CD4-positive, alpha-beta T cell treated with Interleukin-4 for 4 hours (primary cell): ENCODE results near the gene REXO4.
A peak's percentile ranks its signal among the peaks of the same experiment; 100 is the strongest.
"Not testable (repeated sequence)": the region's sequence is repeated elsewhere in the genome, so short reads cannot be mapped to it uniquely, and the experiment has no call there.

Source experiments
- DNase-seq: peaks from one replicate; pipeline ENCODE4 v3.0.0-alpha.2; 2020

Gene REXO4, protein sequence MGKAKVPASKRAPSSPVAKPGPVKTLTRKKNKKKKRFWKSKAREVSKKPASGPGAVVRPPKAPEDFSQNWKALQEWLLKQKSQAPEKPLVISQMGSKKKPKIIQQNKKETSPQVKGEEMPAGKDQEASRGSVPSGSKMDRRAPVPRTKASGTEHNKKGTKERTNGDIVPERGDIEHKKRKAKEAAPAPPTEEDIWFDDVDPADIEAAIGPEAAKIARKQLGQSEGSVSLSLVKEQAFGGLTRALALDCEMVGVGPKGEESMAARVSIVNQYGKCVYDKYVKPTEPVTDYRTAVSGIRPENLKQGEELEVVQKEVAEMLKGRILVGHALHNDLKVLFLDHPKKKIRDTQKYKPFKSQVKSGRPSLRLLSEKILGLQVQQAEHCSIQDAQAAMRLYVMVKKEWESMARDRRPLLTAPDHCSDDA

DNA sequence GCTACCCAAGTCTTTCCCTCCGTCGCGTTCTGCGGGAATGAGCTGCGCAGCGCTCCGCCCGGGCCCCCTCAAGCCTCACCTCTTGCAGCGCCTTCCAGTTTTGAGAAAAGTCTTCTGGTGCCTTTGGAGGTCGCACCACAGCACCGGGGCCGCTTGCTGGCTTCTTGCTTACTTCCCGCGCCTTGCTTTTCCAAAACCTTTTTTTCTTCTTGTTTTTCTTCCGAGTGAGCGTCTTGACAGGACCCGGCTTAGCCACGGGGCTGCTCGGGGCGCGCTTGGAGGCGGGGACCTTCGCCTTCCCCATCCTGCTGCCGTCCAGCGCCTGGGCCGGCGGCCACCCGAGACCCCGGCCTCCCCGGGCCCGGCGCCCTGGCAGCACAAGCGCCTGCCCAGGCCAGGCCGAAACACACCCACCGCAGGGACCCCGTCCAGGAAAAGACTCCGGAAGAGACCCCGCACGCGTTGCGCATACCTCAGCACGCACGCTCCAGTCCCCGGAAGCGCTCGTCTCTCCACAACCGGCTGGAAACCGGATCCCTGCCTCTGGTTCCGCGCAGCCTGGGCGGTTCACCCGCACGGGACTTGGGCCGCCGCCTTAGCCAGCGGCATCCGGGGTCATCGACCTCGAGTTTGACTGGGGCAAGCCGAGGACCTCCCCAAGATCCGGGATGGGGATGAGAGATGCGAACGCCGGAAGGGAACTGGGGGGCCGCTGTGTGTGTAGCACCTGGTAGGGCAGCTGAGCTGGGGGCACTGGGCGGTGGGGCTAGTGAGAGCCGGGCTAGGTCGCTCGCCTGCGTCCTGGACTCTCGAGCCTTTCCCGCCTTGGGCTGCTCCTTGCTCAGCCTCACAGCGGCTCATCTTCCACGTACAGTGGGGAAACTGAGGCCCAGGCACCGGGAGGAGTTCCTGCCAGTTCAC, at the start of gene REXO4:
Gene REXO4, minus strand, starts transcription at position 470 of the 921 bp plus-strand sequence. Its CDS starts 166 bp downstream, at position 304.
- DNase-seq = peak; percentile 84

DNA sequence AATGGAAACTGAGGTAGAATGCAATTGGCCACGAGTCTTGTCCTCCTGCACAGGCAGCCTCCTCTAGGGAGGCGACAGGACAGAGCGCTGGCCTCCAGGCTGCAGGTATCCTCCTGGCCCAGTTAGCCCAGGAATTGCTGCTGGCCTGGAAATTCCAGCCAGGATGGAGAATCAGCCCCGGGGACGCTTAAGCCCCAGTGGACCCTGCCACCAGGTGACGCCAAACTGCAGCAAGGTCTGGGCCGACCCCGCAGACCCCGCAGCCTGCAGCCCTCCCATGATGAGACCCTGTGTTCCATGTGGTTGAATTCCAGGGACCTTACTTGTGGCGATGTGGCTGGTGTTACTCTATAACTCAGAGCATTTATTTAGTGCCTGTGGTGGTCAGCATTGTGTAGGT, 49.3 kb upstream of the REXO4 start:
- DNase-seq = no peak

GRCh38 chr9:133465984-133466383, 48.2 kb upstream of the REXO4 start:
- no peak for DNase-seq

DNA sequence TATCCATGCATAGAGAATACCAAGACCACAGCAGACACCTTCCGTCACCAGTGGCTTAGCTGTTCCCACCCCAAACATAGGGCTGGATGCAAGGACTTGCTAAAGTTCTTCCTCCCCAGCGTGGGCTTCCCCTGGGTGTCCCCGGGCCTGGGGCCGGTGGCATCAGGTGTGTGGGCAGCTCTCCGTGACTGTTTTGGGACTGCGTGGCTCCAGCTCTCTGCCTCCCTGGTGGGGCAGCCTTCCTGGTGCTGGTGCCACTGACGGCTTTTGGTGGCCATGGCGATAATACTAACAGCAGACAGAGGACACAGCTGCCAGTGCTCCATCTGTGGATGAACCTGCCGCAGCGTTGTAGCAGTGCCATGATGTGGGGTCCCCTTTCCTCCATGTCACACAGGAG, 46.8 kb upstream of the REXO4 start:
- no peak for DNase-seq

DNA sequence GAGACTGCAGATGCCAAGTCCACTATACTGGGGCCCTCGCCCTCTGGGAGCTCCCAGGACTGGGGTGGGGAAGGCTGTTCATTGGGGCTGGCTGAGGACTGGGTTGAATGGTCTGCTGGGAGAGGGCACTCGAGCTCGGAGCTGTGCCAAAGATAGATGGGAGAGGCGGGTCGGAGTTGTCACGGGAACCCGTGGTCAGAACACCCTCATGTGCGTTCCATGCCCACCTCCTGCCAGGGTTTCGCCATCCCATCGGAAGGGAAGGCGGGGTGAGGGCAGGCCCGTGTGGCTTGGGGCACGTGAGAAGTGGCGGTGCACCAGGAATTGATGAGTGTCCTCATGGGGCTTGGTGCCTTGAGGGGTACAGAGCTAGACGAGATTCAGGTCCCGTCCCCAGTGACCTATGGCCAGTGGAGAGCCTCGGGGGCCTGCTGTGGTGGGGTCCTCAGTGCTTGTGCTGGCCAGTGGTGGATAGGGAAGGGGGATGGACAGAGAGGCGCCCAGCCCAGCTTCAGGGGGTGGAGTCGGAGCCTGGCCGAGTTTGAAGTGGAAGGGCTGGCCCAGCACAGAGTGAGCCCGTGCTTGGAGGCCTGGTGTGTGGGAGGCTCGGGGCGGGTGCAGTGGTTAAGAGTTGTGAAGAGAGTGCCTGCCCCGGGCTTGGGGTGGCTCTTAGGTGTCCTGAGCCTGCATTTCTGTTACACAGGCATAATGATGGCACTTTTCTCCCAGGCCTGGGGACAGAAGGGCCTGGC, 46.2 kb upstream of the REXO4 start:
- no peak for DNase-seq

DNA sequence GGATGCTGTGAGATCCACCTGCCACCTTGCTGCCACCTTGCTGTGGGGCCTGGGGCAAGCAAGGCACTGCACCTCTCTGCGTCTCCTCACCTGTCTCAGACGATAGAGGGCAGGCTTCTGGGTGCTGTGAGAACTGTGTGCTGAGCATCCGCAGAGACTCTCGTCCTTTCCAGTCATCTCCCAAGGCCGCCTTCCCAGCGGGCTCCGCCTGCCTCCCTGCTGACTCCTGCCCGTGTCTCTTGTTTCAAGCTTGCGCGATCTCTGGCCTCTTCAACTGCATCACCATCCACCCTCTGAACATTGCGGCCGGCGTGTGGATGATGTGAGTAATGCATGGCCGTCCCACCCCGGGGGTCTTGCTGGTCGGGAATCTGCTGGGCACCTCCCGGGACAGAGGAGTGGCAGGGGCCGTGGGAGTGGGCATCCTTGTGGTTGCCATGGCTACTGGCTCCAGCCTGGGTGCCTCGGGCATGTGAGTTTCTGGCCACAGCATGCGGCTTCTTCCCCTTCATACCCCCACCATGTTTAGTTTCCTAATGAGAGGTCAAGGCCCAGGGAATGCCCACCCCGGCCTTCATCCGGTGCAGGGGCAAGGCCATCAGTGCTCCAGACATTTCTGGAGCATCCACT, 45.5 kb upstream of the REXO4 start:
- DNase-seq = no peak

DNA sequence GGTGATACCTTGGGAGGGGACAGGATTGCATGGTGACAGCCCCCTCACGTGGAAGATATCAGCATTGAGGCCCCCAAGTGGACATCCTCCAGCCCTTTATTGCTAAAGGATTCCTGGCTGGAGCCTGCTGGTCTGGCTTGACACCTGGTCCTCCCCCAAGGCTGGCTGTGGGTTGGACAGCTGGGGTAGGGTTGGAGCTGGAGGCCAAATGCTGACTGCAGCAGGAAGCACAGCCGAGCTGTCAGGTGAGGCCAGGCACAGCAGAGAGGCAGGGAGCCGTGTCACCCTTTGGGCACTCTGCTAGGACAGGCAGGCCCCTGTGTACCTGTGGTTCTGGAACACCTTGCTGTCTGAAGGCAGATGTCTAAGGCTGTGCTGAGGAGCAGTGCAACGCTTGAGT, 44.2 kb upstream of the REXO4 start:
- no peak for DNase-seq

DNA sequence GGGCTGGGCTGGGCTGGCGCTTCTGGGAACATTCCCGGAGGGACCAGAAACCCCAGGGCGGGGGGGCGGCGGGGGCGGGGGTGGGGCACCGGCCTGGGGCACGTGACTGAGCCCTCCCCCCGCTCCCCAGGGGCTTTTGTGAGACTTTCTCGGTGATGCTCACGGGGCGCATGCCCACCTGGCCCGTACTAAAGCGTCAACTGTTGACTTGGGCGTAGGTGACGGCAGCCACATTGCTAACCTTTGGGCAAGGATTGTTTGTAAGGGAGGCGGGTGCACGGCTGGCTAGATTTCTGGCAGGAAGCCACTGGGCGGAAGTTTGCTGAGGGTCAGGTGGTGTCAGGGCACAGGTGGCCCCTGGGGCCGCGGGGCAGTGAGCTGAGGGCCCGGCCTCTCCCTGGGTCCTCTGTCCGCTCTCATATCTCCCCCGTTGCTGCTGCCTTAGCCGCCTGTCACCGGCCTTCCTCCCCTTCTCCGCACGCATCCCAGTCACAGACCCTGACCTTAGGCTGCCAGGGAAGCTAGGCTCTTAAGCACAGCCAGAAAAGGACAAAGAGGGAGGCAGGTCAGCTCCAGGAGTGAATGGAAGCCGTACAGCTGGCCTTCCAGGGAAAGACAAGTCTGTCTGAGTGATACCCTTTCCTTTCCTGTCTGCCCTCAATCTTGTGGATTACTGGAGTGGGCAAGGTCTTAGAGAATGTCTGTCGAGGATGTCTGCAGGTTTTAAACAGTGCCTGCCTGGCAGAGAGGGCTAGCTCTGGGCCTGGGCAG, 42.8 kb upstream of the REXO4 start:
- peak; percentile 39 for DNase-seq

DNA sequence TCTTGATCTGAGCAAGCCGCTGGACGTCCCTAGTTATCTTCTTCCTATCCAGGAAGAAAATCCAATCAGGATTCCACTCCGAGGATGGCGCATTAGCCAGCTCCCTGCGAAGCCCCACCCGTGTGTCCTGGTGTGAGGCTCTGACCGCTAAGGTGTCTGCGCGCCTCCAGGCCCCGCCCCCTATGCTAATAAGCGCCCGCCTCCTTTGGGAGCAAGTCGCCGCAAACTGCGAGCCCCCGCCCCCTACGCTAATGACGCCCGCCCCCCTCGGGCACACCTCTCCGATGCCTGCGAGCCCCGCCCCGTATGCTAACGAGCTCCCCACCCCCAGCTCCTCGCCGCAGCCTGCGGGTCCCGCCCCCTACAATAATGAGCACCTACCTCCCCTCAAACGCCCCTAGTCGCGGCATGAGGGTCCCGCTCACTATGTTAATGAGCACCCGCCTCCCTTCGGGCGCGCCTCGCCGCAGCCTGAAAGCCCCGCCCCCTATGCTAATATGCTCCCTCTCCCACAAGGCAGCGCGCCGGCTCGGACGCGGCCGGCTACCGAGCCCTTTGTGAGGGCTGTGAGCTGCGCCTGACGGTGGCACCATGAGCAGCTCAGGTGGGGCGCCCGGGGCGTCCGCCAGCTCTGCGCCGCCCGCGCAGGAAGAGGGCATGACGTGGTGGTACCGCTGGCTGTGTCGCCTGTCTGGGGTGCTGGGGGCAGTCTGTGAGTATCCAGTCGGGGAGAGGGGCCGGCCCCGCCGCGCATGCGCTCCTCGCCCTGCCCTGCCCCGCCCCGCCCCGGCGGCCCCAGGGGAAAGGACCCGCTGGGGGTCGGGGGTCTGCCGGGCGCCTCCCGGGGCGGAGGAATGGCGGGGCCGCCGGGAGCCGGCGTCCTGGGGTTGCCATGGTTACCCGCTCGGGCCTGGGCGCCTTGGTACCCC, 41.9 kb upstream of the REXO4 start, which contains the start of gene CACFD1:
Gene CACFD1, plus strand, starts transcription at position 503 of the 929 bp plus-strand sequence. Its CDS starts 89 bp downstream, at position 592.
- DNase-seq = peak; percentile 90

DNA sequence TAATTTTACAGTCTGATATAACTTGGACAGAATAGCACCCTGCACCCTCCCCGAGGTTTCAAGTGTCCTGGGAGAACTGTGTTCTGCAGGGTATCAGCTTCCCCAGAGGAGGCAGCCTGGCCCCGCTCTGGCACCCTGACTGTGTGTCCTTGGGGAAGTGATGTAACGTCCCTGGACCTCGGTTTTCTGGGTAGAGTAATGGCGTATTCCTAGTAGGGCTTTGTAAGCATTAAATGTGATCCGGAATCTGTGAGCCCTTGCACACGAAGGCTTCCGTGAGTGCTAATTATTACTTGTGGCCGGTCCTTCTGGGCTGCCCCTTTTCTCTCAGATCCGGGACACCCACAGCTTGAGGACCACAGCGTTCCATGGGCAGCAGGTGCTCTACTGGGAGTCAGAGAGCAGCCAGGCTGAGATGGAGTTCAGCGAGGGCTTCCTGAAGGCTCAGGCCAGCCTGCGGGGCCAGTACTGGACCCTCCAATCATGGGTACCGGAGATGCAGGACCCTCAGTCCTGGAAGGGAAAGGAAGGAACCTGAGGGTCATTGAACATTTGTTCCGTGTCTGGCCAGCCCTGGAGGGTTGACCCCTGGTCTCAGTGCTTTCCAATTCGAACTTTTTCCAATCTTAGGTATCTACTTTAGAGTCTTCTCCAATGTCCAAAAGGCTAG, 41.0 kb upstream of the REXO4 start:
- DNase-seq = no peak

DNA sequence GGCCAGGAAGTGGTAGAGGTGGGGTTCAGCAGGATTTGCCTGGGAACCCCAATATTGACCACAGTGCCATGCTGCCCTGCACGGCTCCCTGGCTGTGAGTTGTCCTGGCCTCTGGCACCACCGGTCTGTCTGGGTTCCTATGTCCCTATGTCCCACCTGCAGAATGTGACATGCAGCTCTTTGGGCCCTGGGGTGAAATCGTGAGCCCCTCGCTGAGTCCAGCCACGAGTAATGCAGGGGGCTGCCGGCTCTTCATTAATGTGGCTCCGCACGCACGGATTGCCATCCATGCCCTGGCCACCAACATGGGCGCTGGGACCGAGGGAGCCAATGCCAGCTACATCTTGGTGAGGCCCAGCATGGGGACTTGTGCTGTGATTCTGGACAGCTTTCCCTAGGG, 39.9 kb upstream of the REXO4 start:
- DNase-seq = no peak

GRCh38 chr9:133457233-133457632, 39.4 kb upstream of the REXO4 start:
- no peak for DNase-seq

GRCh38 chr9:133456409-133456808, 38.6 kb upstream of the REXO4 start:
- no peak for DNase-seq

DNA sequence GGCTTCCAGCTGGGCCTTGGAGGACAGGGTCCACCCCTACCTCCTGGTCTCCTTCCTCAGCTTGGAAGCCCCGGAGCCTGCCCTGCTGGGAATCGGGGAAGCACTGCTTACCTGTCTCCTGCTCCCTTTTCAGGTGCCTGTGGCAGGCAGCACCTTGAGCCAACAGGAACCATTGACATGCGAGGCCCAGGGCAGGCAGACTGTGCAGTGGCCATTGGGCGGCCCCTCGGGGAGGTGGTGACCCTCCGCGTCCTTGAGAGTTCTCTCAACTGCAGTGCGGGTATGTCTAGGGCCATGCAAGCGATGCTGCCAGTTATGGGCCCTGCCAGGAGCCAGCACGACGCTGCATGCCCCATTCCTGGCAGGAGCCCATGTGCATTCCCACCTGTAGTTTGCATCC, 38.1 kb upstream of the REXO4 start:
- no peak for DNase-seq

- no peak for DNase-seq
These were observed 37.3 kb upstream of the REXO4 start for GRCh38 chr9:133454943-133455673.

- DNase-seq = no peak
These were observed 36.5 kb upstream of the REXO4 start for GRCh38 chr9:133454325-133454724.

DNA sequence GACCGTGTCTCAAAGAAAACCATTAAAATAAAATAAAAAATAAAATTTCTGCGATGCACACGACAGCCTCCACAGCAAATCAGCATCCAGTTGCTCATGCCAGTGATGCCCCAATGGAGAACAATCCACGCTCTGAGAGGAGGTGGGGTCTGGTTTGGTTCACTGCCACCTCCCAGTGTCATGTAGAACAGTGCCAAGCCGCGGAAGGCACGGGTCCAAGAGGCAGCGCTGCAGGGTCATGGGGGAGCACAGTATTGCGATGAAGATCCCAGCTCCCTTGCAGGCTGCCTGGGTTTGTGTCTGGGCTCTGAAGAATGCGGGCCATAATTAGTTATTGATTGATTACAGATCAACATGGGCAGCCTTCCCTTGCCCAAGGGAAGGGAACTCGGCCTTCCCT, 35.8 kb upstream of the REXO4 start:
- no peak for DNase-seq

DNA sequence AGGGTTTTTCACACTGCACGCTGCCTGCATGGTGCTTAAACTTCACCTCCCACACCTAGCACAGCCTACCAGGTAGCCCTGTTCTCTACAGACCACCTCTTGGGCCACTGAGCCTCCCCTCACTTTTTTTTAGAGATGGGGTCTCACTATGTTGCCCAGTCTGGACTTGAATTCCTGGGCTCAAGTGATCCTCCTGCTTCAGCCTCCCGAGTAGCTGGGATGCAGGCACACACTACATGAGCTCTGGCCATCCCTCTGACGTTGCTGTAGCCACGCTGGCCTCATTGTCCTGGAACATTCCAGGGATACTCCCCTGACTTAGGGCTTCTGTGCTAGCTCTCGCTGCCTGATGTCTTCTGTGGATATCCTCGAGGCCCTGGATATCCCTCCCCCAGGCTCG, 34.8 kb upstream of the REXO4 start:
- DNase-seq = no peak

GRCh38 chr9:133451865-133452264, 34.1 kb upstream of the REXO4 start:
- not testable (repeated sequence) for DNase-seq
